Neuronal stem cell (in vitro differentiated cells): Measurements from ENCODE around the gene NPTN.

ENCODE experiments used
- DNase-seq: peaks from one replicate; pipeline ENCODE4 v3.0.0-alpha.2; 2013; ENCODE audit warnings: low spot score
- H2AFZ ChIP-seq: one replicate; pipeline ENCODE4 v1.6.1; 2013; ENCODE audit warnings: mild to moderate bottlenecking, low read length, inconsistent platforms
- H2AK5ac ChIP-seq: 2 replicates; pipeline ENCODE4 v1.6.1; 2013; ENCODE audit warnings: low read depth, mild to moderate bottlenecking, inconsistent platforms, low read length, moderate library complexity, mixed read lengths
- H2BK120ac ChIP-seq: 2 replicates; pipeline ENCODE4 v1.6.1; 2013; ENCODE audit warnings: low read depth, mild to moderate bottlenecking, inconsistent platforms, low read length, moderate library complexity, mixed read lengths
- H2BK12ac ChIP-seq: one replicate; pipeline ENCODE4 v1.6.1; 2013; ENCODE audit warnings: low read length, inconsistent platforms
- H2BK15ac ChIP-seq: 2 replicates; pipeline ENCODE4 v1.6.1; 2013; ENCODE audit warnings: mild to moderate bottlenecking, low read length, inconsistent platforms, mixed read lengths
- H2BK5ac ChIP-seq: one replicate; pipeline ENCODE4 v1.6.1; 2013; ENCODE audit warnings: inconsistent platforms, mild to moderate bottlenecking, low read length, moderate library complexity
- H3K14ac ChIP-seq: one replicate; pipeline ENCODE4 v1.6.1; 2013; ENCODE audit warnings: low read length, inconsistent platforms
- H3K18ac ChIP-seq: 2 replicates; pipeline ENCODE4 v1.6.1; 2013; ENCODE audit warnings: low read length, inconsistent platforms
- H3K23ac ChIP-seq: 2 replicates; pipeline ENCODE4 v1.6.1; 2013; ENCODE audit warnings: low read depth, mild to moderate bottlenecking, mixed read lengths, low read length, inconsistent platforms; ENCODE audit not compliant: poor library complexity
- H3K27ac ChIP-seq: replicated peaks from 3 replicates; pipeline ENCODE4 v1.5.1; 2013; ENCODE audit warnings: low read length, inconsistent platforms
- H3K27me3 ChIP-seq, 3 experiments: 2 replicates each; pipeline ENCODE4 v1.6.1; 2013; ENCODE audit warnings: low read length in 3 of 3, mild to moderate bottlenecking in 2 of 3, inconsistent platforms in 1 of 3, low read depth in 1 of 3, mixed read lengths in 1 of 3, moderate library complexity in 1 of 3; ENCODE audit not compliant: control insufficient read depth in 3 of 3, insufficient read depth in 3 of 3
- H3K36me3 ChIP-seq, 2 donors: replicated peaks in 1 of 2; 2 replicates each; pipeline ENCODE4 v1.6.1; 2013; ENCODE audit warnings: low read length in 2 of 2; ENCODE audit not compliant: control insufficient read depth in 2 of 2, insufficient read depth in 2 of 2
- H3K4ac ChIP-seq: 2 replicates; pipeline ENCODE4 v1.6.1; 2013; ENCODE audit warnings: inconsistent platforms, mild to moderate bottlenecking, low read length, moderate library complexity
- H3K4me1 ChIP-seq, 2 donors: 1 replicate in 1 of 2; 2 replicates in 1 of 2; pipeline ENCODE4 v1.6.1; 2013; ENCODE audit warnings: low read length in 2 of 2, low read depth in 1 of 2; ENCODE audit not compliant: control insufficient read depth in 2 of 2, insufficient read depth in 1 of 2
- H3K4me2 ChIP-seq: one replicate; pipeline ENCODE4 v1.6.1; 2013; ENCODE audit warnings: mild to moderate bottlenecking, low read length, inconsistent platforms; ENCODE audit not compliant: insufficient read depth, poor library complexity, severe bottlenecking
- H3K4me3 ChIP-seq, 2 donors: 2 replicates each; pipeline ENCODE4 v1.5.1; 2013; ENCODE audit warnings: low read length in 2 of 2, mild to moderate bottlenecking in 2 of 2, inconsistent platforms in 1 of 2, moderate library complexity in 1 of 2
- H3K79me1 ChIP-seq: one replicate; pipeline ENCODE4 v1.6.1; 2013; ENCODE audit warnings: low read depth, mild to moderate bottlenecking, inconsistent platforms, low read length, moderate library complexity
- H3K9ac ChIP-seq: one replicate; pipeline ENCODE4 v1.6.1; 2013; ENCODE audit warnings: mild to moderate bottlenecking, low read depth, low read length, inconsistent platforms; ENCODE audit not compliant: poor library complexity
- H3K9me3 ChIP-seq, 2 donors: replicated peaks in 1 of 2; 2 replicates each; pipeline versions ENCODE3 to v1.6.1; 2013; ENCODE audit warnings: low read length in 2 of 2, mild to moderate bottlenecking in 2 of 2, inconsistent platforms in 1 of 2, low read depth in 1 of 2, mixed read lengths in 1 of 2, moderate library complexity in 1 of 2; ENCODE audit not compliant: control insufficient read depth in 2 of 2, insufficient read depth in 1 of 2
- H4K8ac ChIP-seq: one replicate; pipeline ENCODE4 v1.6.1; 2013; ENCODE audit warnings: low read depth, mild to moderate bottlenecking, inconsistent platforms, low read length, moderate library complexity
- H4K91ac ChIP-seq: one replicate; pipeline ENCODE4 v1.6.1; 2013; ENCODE audit warnings: low read length, low read depth, mild to moderate bottlenecking, inconsistent platforms; ENCODE audit not compliant: poor library complexity
- WGBS, 2 donors: extraction: QIAGEN DNeasy Blood & Tissue Kit; methylation state at CpG; one replicate each; pipeline ENCODE4 v1.1.7; 2013; ENCODE audit warnings: missing lambda C conversion rate in 2 of 2, mixed read lengths in 1 of 2; ENCODE audit not compliant: insufficient read length in 2 of 2, insufficient replicate concordance in 1 of 2; ENCODE audit errors: extremely low coverage in 2 of 2; 5-methylcytosine and 5-hydroxymethylcytosine counted together

Gene NPTN

DNA sequence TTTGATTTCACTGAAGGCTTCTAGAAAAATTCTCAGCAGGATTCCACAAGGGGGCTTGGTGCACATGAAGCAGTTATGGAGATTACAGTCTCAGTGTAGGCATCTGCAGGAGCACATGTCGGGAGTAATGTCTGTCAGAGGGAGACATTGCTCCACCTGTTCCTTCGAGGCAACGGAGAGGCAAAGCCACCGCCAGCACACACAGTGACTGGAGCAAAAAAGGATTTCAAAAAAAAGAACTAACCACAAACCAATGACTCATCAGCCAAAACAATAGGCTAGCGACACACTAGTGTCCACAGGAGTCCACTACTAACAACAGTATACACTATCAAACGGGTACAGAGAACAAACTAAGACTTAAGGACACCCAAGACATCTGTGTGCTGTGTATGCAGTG, 68.9 kb downstream of the NPTN start:
- no peak overlapping the region for H3K27ac ChIP-seq
- no peak overlapping the region for H2BK5ac ChIP-seq
- peaks cover 13 to 87% of the 10 kb centered on the region in 2 donors for H3K36me3 ChIP-seq
- no CpG with 5 or more reads among the region's 6 CpGs for WGBS, 2 donors
- no peaks in the 10 kb centered on the region for H3K79me1 ChIP-seq
- no peaks in the 10 kb centered on the region for H3K9me3 ChIP-seq
- H2AFZ ChIP-seq, result no peak overlapping the region
- H2AK5ac ChIP-seq, result no peak overlapping the region
- DNase-seq, result no peak
- no peak overlapping the region for H4K91ac ChIP-seq
- no peak overlapping the region for H3K14ac ChIP-seq
- no peak overlapping the region for H3K4me2 ChIP-seq
- H3K27me3 ChIP-seq, result no peaks in the 10 kb centered on the region
- H3K9ac ChIP-seq, result no peak overlapping the region
- H3K4ac ChIP-seq, result no peak overlapping the region
- peaks cover 0 to 10% of the 10 kb centered on the region in 2 donors for H3K4me1 ChIP-seq
- H3K18ac ChIP-seq, result no peak overlapping the region
- no peak overlapping the region for H3K4me3 ChIP-seq
- no peak overlapping the region for H3K23ac ChIP-seq
- no peak overlapping the region for H2BK120ac ChIP-seq
- no peak overlapping the region for H4K8ac ChIP-seq
- no peak overlapping the region for H2BK12ac ChIP-seq
- H2BK15ac ChIP-seq, result no peak overlapping the region

DNA sequence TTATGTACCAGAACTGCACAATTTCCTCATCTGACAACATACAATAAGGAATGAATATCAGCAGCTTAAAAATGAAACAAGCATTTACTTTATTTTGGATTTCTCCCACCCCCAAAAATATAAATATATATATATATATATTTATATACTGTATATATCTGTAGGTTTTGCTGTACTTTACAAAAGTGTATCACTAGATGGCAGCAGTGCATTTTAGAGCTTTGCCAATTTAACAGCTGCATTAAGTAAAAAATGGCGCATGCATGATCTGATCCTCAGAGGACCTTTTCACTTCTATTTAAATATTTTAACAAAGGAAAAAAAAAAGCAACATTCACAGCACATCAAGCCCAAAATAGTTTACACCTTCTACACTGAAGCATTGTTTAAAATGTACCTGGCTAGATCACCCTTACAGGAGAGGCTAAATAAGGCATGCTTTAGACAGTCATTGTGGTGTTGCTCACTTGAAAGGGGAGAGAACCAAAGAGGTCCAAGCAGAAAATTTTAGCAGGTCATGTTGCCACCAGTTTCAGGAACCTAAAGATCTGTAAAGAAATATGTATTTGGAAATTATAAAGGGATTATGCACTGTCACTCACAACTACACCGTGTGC, 72.6 kb downstream of the NPTN start:
- Histone ChIP-seq H3K9ac (no peak overlapping the region), H3K18ac (no peak overlapping the region), H3K27ac (no peak overlapping the region), H3K4me1 (peaks cover 0 to 10% of the 10 kb centered on the region in 2 donors), H2AFZ (no peak overlapping the region), H2BK5ac (no peak overlapping the region), H3K79me1 (no peaks in the 10 kb centered on the region), H2BK15ac (no peak overlapping the region), H3K36me3 (peaks cover 10 to 77% of the 10 kb centered on the region in 2 donors), H3K27me3 (no peaks in the 10 kb centered on the region), H3K4ac (no peak overlapping the region), H2AK5ac (no peak overlapping the region), H4K8ac (no peak overlapping the region), H4K91ac (no peak overlapping the region), H2BK12ac (no peak overlapping the region), H3K4me2 (no peak overlapping the region), H2BK120ac (no peak overlapping the region), H3K4me3 (no peak overlapping the region), H3K14ac (no peak overlapping the region), H3K9me3 (no peaks in the 10 kb centered on the region), H3K23ac (no peak overlapping the region)
- no CpG with 5 or more reads among the region's 2 CpGs for WGBS, 2 donors
- DNase-seq, result no peak

DNA sequence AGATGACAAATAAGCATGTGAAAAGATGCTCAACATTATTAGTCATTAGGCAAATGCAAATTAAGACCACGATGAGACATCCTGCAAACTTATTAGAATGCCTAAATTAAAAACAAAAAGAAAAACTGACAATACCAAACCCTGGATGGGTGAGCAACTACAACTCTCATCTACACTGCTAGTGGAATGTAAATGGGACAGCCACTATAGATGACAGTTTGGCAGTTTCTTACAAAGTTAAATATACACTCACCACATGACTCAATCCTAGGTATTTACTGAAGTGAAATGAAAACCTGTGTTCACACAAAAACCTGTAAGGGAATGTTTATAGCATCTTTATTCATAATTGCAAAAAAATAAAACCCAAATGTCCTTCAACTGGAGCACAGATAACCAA, 74.7 kb downstream of the NPTN start:
- Histone ChIP-seq H3K36me3 (peaks cover 10 to 61% of the 10 kb centered on the region in 2 donors), H2BK15ac (no peak overlapping the region), H4K8ac (no peak overlapping the region), H2BK12ac (no peak overlapping the region), H2AK5ac (no peak overlapping the region), H2BK120ac (no peak overlapping the region), H3K18ac (no peak overlapping the region), H4K91ac (no peak overlapping the region), H3K4me1 (no peaks in the 10 kb centered on the region), H2BK5ac (no peak overlapping the region), H3K27ac (no peak overlapping the region), H2AFZ (no peak overlapping the region), H3K9me3 (no peaks in the 10 kb centered on the region), H3K9ac (no peak overlapping the region), H3K23ac (no peak overlapping the region), H3K4me3 (no peak overlapping the region), H3K27me3 (no peaks in the 10 kb centered on the region), H3K79me1 (no peaks in the 10 kb centered on the region), H3K14ac (no peak overlapping the region), H3K4me2 (no peak overlapping the region), H3K4ac (no peak overlapping the region)
- DNase-seq, result no peak
- no CpG with 5 or more reads among the region's 1 CpG for WGBS, 2 donors

DNA sequence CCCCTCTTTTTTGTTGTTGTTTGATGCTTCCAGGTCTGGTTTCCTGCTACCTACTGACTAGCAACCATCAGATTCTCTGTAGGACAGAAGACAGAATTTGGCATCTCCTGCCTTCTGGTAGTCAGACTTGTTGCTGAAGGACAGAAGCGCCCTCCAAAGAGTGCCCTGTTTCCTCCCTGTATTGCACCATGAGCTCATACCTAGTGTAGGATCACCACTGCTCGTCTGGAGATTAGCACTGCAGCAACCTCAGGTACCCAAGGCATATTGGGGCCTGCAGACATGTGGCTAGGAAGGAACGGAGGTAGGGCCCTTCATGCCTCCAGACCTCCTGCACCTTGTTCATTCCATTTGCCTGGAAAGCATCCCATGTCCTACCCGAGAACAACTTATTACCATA, 78.1 kb downstream of the NPTN start:
- Histone ChIP-seq H3K14ac (no peak overlapping the region), H3K4me1 (no peaks in the 10 kb centered on the region), H3K27me3 (no peaks in the 10 kb centered on the region), H3K4me3 (no peak overlapping the region), H3K79me1 (no peaks in the 10 kb centered on the region), H3K36me3 (peaks cover 4 to 32% of the 10 kb centered on the region in 2 donors), H3K27ac (no peak overlapping the region), H2AFZ (no peak overlapping the region), H3K4ac (no peak overlapping the region), H2BK120ac (no peak overlapping the region), H4K8ac (no peak overlapping the region), H3K9me3 (no peaks in the 10 kb centered on the region), H2AK5ac (no peak overlapping the region), H2BK15ac (no peak overlapping the region), H3K4me2 (no peak overlapping the region), H3K23ac (no peak overlapping the region), H3K18ac (no peak overlapping the region), H3K9ac (no peak overlapping the region), H2BK5ac (no peak overlapping the region), H2BK12ac (no peak overlapping the region), H4K91ac (no peak overlapping the region)
- WGBS, 2 donors, result no CpG with 5 or more reads among the region's 4 CpGs
- DNase-seq, result no peak
